ENCODE data around the gene NUP107. TPM values are rescaled to one million over a fixed set of nuclear protein-coding genes. Genes with fewer than 3 reads are reported as not detected.

The NUP107 gene
- total and polyA plus RNA-seq, 4 experiments from 2014 or later: 25.9 to 70.7 (median 54.4) TPM

DNA sequence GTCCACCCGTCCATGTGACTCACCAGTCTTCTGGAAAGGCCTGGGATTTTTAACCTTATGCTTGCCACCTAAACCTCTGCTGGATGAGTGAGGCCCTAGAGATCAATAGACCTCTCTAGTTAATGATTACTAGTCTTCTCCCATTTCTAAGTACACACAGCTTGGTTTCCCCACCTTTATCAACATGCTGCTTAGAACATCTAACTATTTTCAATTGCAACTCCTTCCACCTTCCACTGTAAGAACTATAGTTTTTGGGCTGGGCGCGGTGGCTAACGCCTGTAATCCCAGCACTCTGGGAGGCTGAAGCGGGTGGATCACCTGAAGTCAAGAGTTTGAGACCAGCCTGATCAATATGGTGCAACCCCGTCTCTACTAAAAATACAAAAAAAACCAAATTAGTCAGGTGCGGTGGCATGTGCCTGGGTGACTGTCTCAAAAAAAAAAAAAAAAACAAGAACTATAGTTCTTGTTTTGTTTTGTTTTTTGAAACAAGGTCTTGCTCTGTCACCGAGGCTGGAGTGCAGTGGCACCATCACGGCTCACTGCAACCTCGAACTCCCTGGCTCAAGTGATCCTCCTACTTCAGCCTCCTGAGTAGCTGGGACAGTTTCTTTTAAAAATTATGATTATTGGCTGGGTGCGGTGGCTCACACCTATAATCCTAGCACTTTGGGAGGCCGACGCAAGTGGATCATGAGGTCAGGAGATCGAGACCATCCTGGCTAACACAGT, 102.5 kb downstream of the NUP107 start:
- DNase-seq: no peak
- Histone ChIP-seq H3K9me3 (ENCODE audit: control insufficient read depth in 1 of 2, low read length in 2 of 2) (no peaks in the 10 kb centered on the region), H3K27ac (ENCODE audit: low read depth, low read length) (no peak overlapping the region), H3K4me3 (ENCODE audit: low read length in 2 of 2) (no peak overlapping the region), H3K36me3 (ENCODE audit: insufficient read depth, low read length) (no peaks in the 10 kb centered on the region), H3K27me3 (ENCODE audit: insufficient read depth, low read length) (no peaks in the 10 kb centered on the region), H3K4me1 (ENCODE audit: insufficient read depth, low read length) (no peaks in the 10 kb centered on the region)
- no peaks in the 10 kb centered on the region for H3K36me3 Mint-ChIP-seq
- intact Hi-C loops (cut with micrococcal nuclease): no loop called here
- peaks cover 0 to 4% (median 0%) of the 10 kb centered on the region in 4 donors for H3K4me1 Mint-ChIP-seq
- POLR2A ChIA-PET (ENCODE audit: partially characterized antibody): no interaction called here
- CTCF ChIA-PET (ENCODE audit: partially characterized antibody): no interaction called here
- no peak overlapping the region for H3K4me3 Mint-ChIP-seq
- no peaks in the 10 kb centered on the region for H3K27me3 Mint-ChIP-seq
- no peak overlapping the region for H3K27ac Mint-ChIP-seq
- no peaks in the 10 kb centered on the region for H3K9me3 Mint-ChIP-seq

DNA sequence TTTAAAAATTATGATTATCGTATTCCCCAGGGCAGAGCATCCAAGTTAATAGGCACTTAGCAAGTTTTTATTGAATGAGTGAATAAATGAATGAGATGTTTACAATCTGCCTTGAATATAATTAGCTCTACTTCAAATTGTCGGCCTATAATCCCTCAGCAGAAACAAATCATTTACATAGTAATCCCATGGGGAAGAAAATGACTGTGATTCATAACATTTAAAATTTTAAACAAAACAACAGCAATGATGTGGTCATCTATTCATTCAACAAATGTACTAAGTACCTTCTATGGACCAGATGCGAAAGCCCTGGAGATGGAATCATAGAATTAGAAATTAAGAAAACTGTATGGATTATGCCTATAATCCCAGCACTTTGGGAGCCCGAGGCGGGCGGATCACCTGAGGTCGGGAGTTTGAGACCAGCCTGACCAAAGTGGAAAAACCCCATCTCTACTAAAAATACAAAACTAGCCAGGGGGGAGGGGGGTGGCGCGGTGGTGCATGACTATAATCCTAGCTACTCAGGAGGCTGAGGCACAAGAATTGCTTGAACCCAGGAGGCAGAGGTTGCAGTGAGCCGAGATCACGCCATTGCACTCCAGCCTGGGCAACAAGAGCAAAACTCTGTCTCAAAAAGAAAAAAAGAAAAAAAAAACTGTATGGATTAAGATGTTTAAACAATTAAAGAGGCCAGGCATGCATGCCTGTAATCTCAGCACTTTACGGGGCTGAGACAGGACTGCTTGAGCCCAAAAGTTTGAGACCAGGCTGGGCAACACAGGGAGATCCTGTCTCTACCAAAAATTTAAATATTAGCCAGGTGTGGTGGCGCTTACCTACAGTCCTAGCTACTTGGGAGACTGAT, 103.5 kb downstream of the NUP107 start:
- Histone ChIP-seq H3K9me3 (ENCODE audit: control insufficient read depth in 1 of 2, low read length in 2 of 2) (no peaks in the 10 kb centered on the region), H3K36me3 (ENCODE audit: insufficient read depth, low read length) (no peaks in the 10 kb centered on the region), H3K27ac (ENCODE audit: low read depth, low read length) (no peak overlapping the region), H3K4me3 (ENCODE audit: low read length in 2 of 2) (no peak overlapping the region), H3K27me3 (ENCODE audit: insufficient read depth, low read length) (no peaks in the 10 kb centered on the region), H3K4me1 (ENCODE audit: insufficient read depth, low read length) (no peaks in the 10 kb centered on the region)
- no peak overlapping the region for H3K27ac Mint-ChIP-seq
- no peak overlapping the region for H3K4me3 Mint-ChIP-seq
- POLR2A ChIA-PET (ENCODE audit: partially characterized antibody): no interaction called here
- peaks cover 0 to 4% (median 0%) of the 10 kb centered on the region in 4 donors for H3K4me1 Mint-ChIP-seq
- intact Hi-C loops (cut with micrococcal nuclease): no loop called here
- H3K27me3 Mint-ChIP-seq: no peaks in the 10 kb centered on the region
- DNase-seq: no peak
- CTCF ChIA-PET (ENCODE audit: partially characterized antibody): no interaction called here
- no peaks in the 10 kb centered on the region for H3K36me3 Mint-ChIP-seq
- H3K9me3 Mint-ChIP-seq: no peaks in the 10 kb centered on the region

DNA sequence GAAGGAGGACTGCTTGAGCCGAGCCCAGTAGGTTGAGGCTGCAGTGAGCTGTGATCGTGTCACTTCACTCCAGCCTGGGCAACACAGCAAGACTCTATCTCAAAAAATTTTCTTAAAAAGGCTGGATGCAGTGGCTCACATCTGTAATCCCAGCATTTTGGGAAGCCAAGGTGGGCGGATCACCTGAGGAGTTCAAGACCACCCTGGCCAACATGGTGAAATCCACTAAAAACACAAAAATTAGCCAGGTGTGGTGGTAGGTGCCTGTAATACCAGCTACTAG, 104.1 kb downstream of the NUP107 start:
- no peaks in the 10 kb centered on the region for H3K27me3 ChIP-seq (ENCODE audit: insufficient read depth, low read length)
- Mint-ChIP-seq H3K4me3 (no peak overlapping the region), H3K4me1 (peaks cover 0 to 4% (median 0%) of the 10 kb centered on the region in 4 donors), H3K36me3 (no peaks in the 10 kb centered on the region), H3K27ac (no peak overlapping the region), H3K9me3 (no peaks in the 10 kb centered on the region), H3K27me3 (no peaks in the 10 kb centered on the region)
- no peak for DNase-seq
- no peaks in the 10 kb centered on the region for H3K9me3 ChIP-seq (ENCODE audit: control insufficient read depth in 1 of 2, low read length in 2 of 2)
- POLR2A ChIA-PET (ENCODE audit: partially characterized antibody): no interaction called here
- no peak overlapping the region for H3K27ac ChIP-seq (ENCODE audit: low read depth, low read length)
- CTCF ChIA-PET (ENCODE audit: partially characterized antibody): no interaction called here
- intact Hi-C loops (cut with micrococcal nuclease): no loop called here
- no peaks in the 10 kb centered on the region for H3K4me1 ChIP-seq (ENCODE audit: insufficient read depth, low read length)
- H3K4me3 ChIP-seq (ENCODE audit: low read length in 2 of 2): no peak overlapping the region
- H3K36me3 ChIP-seq (ENCODE audit: insufficient read depth, low read length): no peaks in the 10 kb centered on the region

DNA sequence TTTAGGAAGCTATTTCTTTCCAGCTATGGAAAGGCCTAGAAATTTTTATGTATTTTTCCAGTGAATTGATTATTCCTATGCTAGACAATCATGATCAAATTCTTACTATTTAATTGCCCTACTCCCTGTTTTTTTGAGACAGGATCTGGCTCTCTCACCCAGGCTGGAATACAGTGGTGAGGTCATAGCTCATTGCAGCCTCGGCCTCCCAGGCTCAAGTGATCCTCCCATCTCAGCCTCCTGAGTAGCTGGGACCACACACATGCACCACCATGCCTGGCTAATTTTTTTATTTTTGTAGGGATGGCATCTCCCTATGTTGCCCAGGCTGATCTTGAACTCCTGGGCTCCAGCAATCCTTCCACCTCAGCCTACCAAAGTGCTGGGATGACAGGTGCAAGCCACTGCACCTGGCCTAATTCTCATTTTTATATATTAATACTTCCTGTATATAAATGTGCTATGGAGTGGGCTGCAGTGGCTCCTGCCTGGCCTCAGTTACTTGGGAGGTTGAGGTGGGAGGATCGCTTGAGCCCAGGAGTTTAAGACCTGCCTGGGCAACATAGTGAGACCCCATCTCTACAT, 105.2 kb downstream of the NUP107 start:
- H3K4me3 Mint-ChIP-seq: no peak overlapping the region
- no peak overlapping the region for H3K27ac Mint-ChIP-seq
- Histone ChIP-seq H3K36me3 (ENCODE audit: insufficient read depth, low read length) (no peaks in the 10 kb centered on the region), H3K27ac (ENCODE audit: low read depth, low read length) (no peak overlapping the region), H3K4me3 (ENCODE audit: low read length in 2 of 2) (no peak overlapping the region), H3K4me1 (ENCODE audit: insufficient read depth, low read length) (no peaks in the 10 kb centered on the region), H3K27me3 (ENCODE audit: insufficient read depth, low read length) (no peaks in the 10 kb centered on the region), H3K9me3 (ENCODE audit: control insufficient read depth in 1 of 2, low read length in 2 of 2) (no peaks in the 10 kb centered on the region)
- H3K27me3 Mint-ChIP-seq: no peaks in the 10 kb centered on the region
- POLR2A ChIA-PET (ENCODE audit: partially characterized antibody): no interaction called here
- CTCF ChIA-PET (ENCODE audit: partially characterized antibody): interaction anchor here (0.9 kb wide), 1 partner anchor 16 kb away, joined by 4 read pairs; the partner anchor contains the start of gene MDM2
- peaks cover 0 to 4% (median 0%) of the 10 kb centered on the region in 4 donors for H3K4me1 Mint-ChIP-seq
- no peaks in the 10 kb centered on the region for H3K36me3 Mint-ChIP-seq
- intact Hi-C loops (cut with micrococcal nuclease): no loop called here
- no peak for DNase-seq
- no peaks in the 10 kb centered on the region for H3K9me3 Mint-ChIP-seq

GRCh38 chr12:68792952-68793351, 106.2 kb downstream of the NUP107 start:
- Mint-ChIP-seq H3K36me3 (no peaks in the 10 kb centered on the region), H3K4me1 (peaks cover 0 to 4% (median 0%) of the 10 kb centered on the region in 4 donors), H3K27me3 (no peaks in the 10 kb centered on the region), H3K27ac (peak overlapping the region in 1 of 7 donors; percentile 7), H3K4me3 (no peak overlapping the region), H3K9me3 (no peaks in the 10 kb centered on the region)
- ChIA-PET POLR2A (ENCODE audit: partially characterized antibody) (interaction anchor here (1.6 kb wide), 1 partner anchor 15 kb away, joined by 3 read pairs; the partner anchor contains the start of gene MDM2), CTCF (ENCODE audit: partially characterized antibody) (interaction anchor here (1.3 kb wide), 1 partner anchor 434 kb away, joined by 3 read pairs; no protein-coding TSS in a partner anchor)
- intact Hi-C loops (cut with micrococcal nuclease): no loop called here
- Histone ChIP-seq H3K27ac (ENCODE audit: low read depth, low read length) (no peak overlapping the region), H3K4me3 (ENCODE audit: low read length in 2 of 2) (no peak overlapping the region), H3K36me3 (ENCODE audit: insufficient read depth, low read length) (no peaks in the 10 kb centered on the region), H3K9me3 (ENCODE audit: control insufficient read depth in 1 of 2, low read length in 2 of 2) (no peaks in the 10 kb centered on the region), H3K4me1 (ENCODE audit: insufficient read depth, low read length) (no peaks in the 10 kb centered on the region), H3K27me3 (ENCODE audit: insufficient read depth, low read length) (no peaks in the 10 kb centered on the region)
- DNase-seq: peak in 4 of 5 donors; percentile 19 to 47 (median 39)

- no peak overlapping the region for H3K4me3 Mint-ChIP-seq
- H3K36me3 ChIP-seq (ENCODE audit: insufficient read depth, low read length): no peaks in the 10 kb centered on the region
- intact Hi-C loops (cut with micrococcal nuclease): no loop called here
- no peaks in the 10 kb centered on the region for H3K4me1 ChIP-seq (ENCODE audit: insufficient read depth, low read length)
- H3K4me1 Mint-ChIP-seq: peaks cover 0 to 4% (median 0%) of the 10 kb centered on the region in 4 donors
- H3K27me3 ChIP-seq (ENCODE audit: insufficient read depth, low read length): no peaks in the 10 kb centered on the region
- no peak for DNase-seq
- no peaks in the 10 kb centered on the region for H3K9me3 ChIP-seq (ENCODE audit: control insufficient read depth in 1 of 2, low read length in 2 of 2)
- H3K4me3 ChIP-seq (ENCODE audit: low read length in 2 of 2): no peak overlapping the region
- H3K27ac ChIP-seq (ENCODE audit: low read depth, low read length): no peak overlapping the region
- no peaks in the 10 kb centered on the region for H3K27me3 Mint-ChIP-seq
- ChIA-PET POLR2A (ENCODE audit: partially characterized antibody) (interaction anchor here (1.6 kb wide), 1 partner anchor 15 kb away, joined by 3 read pairs; the partner anchor contains the start of gene MDM2), CTCF (ENCODE audit: partially characterized antibody) (interaction anchor here (1.0 to 1.3 kb wide), 2 partner anchors 14 to 434 kb away, joined by 3 read pairs; partner anchors contain the start of gene MDM2)
- no peaks in the 10 kb centered on the region for H3K36me3 Mint-ChIP-seq
- no peak overlapping the region for H3K27ac Mint-ChIP-seq
- H3K9me3 Mint-ChIP-seq: no peaks in the 10 kb centered on the region
Measured at GRCh38 chr12:68793436-68793835, 106.7 kb downstream of the NUP107 start.
